Neuronal stem cell (in vitro differentiated cells): ENCODE results near the gene CCDC197.

ENCODE experiments used
- DNase-seq: peaks from one replicate; pipeline ENCODE4 v3.0.0-alpha.2; 2013; ENCODE audit warnings: low spot score
- H2AFZ ChIP-seq: one replicate; pipeline ENCODE4 v1.6.1; 2013; ENCODE audit warnings: mild to moderate bottlenecking, low read length, inconsistent platforms
- H2AK5ac ChIP-seq: 2 replicates; pipeline ENCODE4 v1.6.1; 2013; ENCODE audit warnings: low read depth, mild to moderate bottlenecking, inconsistent platforms, low read length, moderate library complexity, mixed read lengths
- H2BK120ac ChIP-seq: 2 replicates; pipeline ENCODE4 v1.6.1; 2013; ENCODE audit warnings: low read depth, mild to moderate bottlenecking, inconsistent platforms, low read length, moderate library complexity, mixed read lengths
- H2BK12ac ChIP-seq: one replicate; pipeline ENCODE4 v1.6.1; 2013; ENCODE audit warnings: low read length, inconsistent platforms
- H2BK15ac ChIP-seq: 2 replicates; pipeline ENCODE4 v1.6.1; 2013; ENCODE audit warnings: mild to moderate bottlenecking, low read length, inconsistent platforms, mixed read lengths
- H2BK5ac ChIP-seq: one replicate; pipeline ENCODE4 v1.6.1; 2013; ENCODE audit warnings: inconsistent platforms, mild to moderate bottlenecking, low read length, moderate library complexity
- H3K14ac ChIP-seq: one replicate; pipeline ENCODE4 v1.6.1; 2013; ENCODE audit warnings: low read length, inconsistent platforms
- H3K18ac ChIP-seq: 2 replicates; pipeline ENCODE4 v1.6.1; 2013; ENCODE audit warnings: low read length, inconsistent platforms
- H3K23ac ChIP-seq: 2 replicates; pipeline ENCODE4 v1.6.1; 2013; ENCODE audit warnings: low read depth, mild to moderate bottlenecking, mixed read lengths, low read length, inconsistent platforms; ENCODE audit not compliant: poor library complexity
- H3K27ac ChIP-seq: replicated peaks from 3 replicates; pipeline ENCODE4 v1.5.1; 2013; ENCODE audit warnings: low read length, inconsistent platforms
- H3K27me3 ChIP-seq, 3 experiments: 2 replicates each; pipeline ENCODE4 v1.6.1; 2013; ENCODE audit warnings: low read length in 3 of 3, mild to moderate bottlenecking in 2 of 3, inconsistent platforms in 1 of 3, low read depth in 1 of 3, mixed read lengths in 1 of 3, moderate library complexity in 1 of 3; ENCODE audit not compliant: control insufficient read depth in 3 of 3, insufficient read depth in 3 of 3
- H3K36me3 ChIP-seq, 2 donors: replicated peaks in 1 of 2; 2 replicates each; pipeline ENCODE4 v1.6.1; 2013; ENCODE audit warnings: low read length in 2 of 2; ENCODE audit not compliant: control insufficient read depth in 2 of 2, insufficient read depth in 2 of 2
- H3K4ac ChIP-seq: 2 replicates; pipeline ENCODE4 v1.6.1; 2013; ENCODE audit warnings: inconsistent platforms, mild to moderate bottlenecking, low read length, moderate library complexity
- H3K4me1 ChIP-seq, 2 donors: 1 replicate in 1 of 2; 2 replicates in 1 of 2; pipeline ENCODE4 v1.6.1; 2013; ENCODE audit warnings: low read length in 2 of 2, low read depth in 1 of 2; ENCODE audit not compliant: control insufficient read depth in 2 of 2, insufficient read depth in 1 of 2
- H3K4me2 ChIP-seq: one replicate; pipeline ENCODE4 v1.6.1; 2013; ENCODE audit warnings: mild to moderate bottlenecking, low read length, inconsistent platforms; ENCODE audit not compliant: insufficient read depth, poor library complexity, severe bottlenecking
- H3K4me3 ChIP-seq, 2 donors: 2 replicates each; pipeline ENCODE4 v1.5.1; 2013; ENCODE audit warnings: low read length in 2 of 2, mild to moderate bottlenecking in 2 of 2, inconsistent platforms in 1 of 2, moderate library complexity in 1 of 2
- H3K79me1 ChIP-seq: one replicate; pipeline ENCODE4 v1.6.1; 2013; ENCODE audit warnings: low read depth, mild to moderate bottlenecking, inconsistent platforms, low read length, moderate library complexity
- H3K9ac ChIP-seq: one replicate; pipeline ENCODE4 v1.6.1; 2013; ENCODE audit warnings: mild to moderate bottlenecking, low read depth, low read length, inconsistent platforms; ENCODE audit not compliant: poor library complexity
- H3K9me3 ChIP-seq, 2 donors: replicated peaks in 1 of 2; 2 replicates each; pipeline versions ENCODE3 to v1.6.1; 2013; ENCODE audit warnings: low read length in 2 of 2, mild to moderate bottlenecking in 2 of 2, inconsistent platforms in 1 of 2, low read depth in 1 of 2, mixed read lengths in 1 of 2, moderate library complexity in 1 of 2; ENCODE audit not compliant: control insufficient read depth in 2 of 2, insufficient read depth in 1 of 2
- H4K8ac ChIP-seq: one replicate; pipeline ENCODE4 v1.6.1; 2013; ENCODE audit warnings: low read depth, mild to moderate bottlenecking, inconsistent platforms, low read length, moderate library complexity
- H4K91ac ChIP-seq: one replicate; pipeline ENCODE4 v1.6.1; 2013; ENCODE audit warnings: low read length, low read depth, mild to moderate bottlenecking, inconsistent platforms; ENCODE audit not compliant: poor library complexity
- WGBS, 2 donors: extraction: QIAGEN DNeasy Blood & Tissue Kit; methylation state at CpG; one replicate each; pipeline ENCODE4 v1.1.7; 2013; ENCODE audit warnings: missing lambda C conversion rate in 2 of 2, mixed read lengths in 1 of 2; ENCODE audit not compliant: insufficient read length in 2 of 2, insufficient replicate concordance in 1 of 2; ENCODE audit errors: extremely low coverage in 2 of 2; 5-methylcytosine and 5-hydroxymethylcytosine counted together

CCDC197 gene

GRCh38 chr14:94050231-94050880 is 53.3 kb downstream of the CCDC197 start:
- no peaks in the 10 kb centered on the region for H3K4me1 ChIP-seq
- no peak overlapping the region for H3K4me2 ChIP-seq
- H2BK15ac ChIP-seq, result no peak overlapping the region
- no CpG with 5 or more reads among the region's 6 CpGs for WGBS, 2 donors
- peaks cover 54 to 98% of the 10 kb centered on the region in 2 donors for H3K36me3 ChIP-seq
- H4K91ac ChIP-seq, result no peak overlapping the region
- no peak overlapping the region for H4K8ac ChIP-seq
- H3K23ac ChIP-seq, result no peak overlapping the region
- H2AFZ ChIP-seq, result no peak overlapping the region
- no peak overlapping the region for H3K4me3 ChIP-seq
- no peak overlapping the region for H3K18ac ChIP-seq
- peaks cover 2% of the 10 kb centered on the region for H3K79me1 ChIP-seq
- no peak overlapping the region for H2AK5ac ChIP-seq
- no peak for DNase-seq
- H2BK12ac ChIP-seq, result no peak overlapping the region
- no peak overlapping the region for H2BK5ac ChIP-seq
- no peaks in the 10 kb centered on the region for H3K9me3 ChIP-seq
- H2BK120ac ChIP-seq, result no peak overlapping the region
- H3K9ac ChIP-seq, result no peak overlapping the region
- H3K4ac ChIP-seq, result no peak overlapping the region
- H3K27ac ChIP-seq, result no peak overlapping the region
- H3K27me3 ChIP-seq, result no peaks in the 10 kb centered on the region
- no peak overlapping the region for H3K14ac ChIP-seq

- Histone ChIP-seq H2BK5ac (no peak overlapping the region), H2BK12ac (no peak overlapping the region), H3K23ac (no peak overlapping the region), H2BK15ac (no peak overlapping the region), H2BK120ac (no peak overlapping the region), H3K27ac (no peak overlapping the region), H2AK5ac (no peak overlapping the region), H3K9me3 (no peaks in the 10 kb centered on the region), H3K9ac (no peak overlapping the region), H3K4me3 (no peak overlapping the region), H4K8ac (no peak overlapping the region), H3K4ac (no peak overlapping the region), H3K79me1 (peaks cover 2% of the 10 kb centered on the region), H3K18ac (no peak overlapping the region), H3K36me3 (peaks cover 51 to 98% of the 10 kb centered on the region in 2 donors), H3K14ac (no peak overlapping the region), H2AFZ (no peak overlapping the region), H3K4me2 (no peak overlapping the region), H3K4me1 (no peaks in the 10 kb centered on the region), H3K27me3 (no peaks in the 10 kb centered on the region), H4K91ac (no peak overlapping the region)
- DNase-seq, result no peak
- no CpG with 5 or more reads among the region's 9 CpGs for WGBS, 2 donors
These were observed 54.0 kb downstream of the CCDC197 start for GRCh38 chr14:94051115-94051514.

- no peak overlapping the region for H3K9ac ChIP-seq
- no peak overlapping the region for H4K91ac ChIP-seq
- H3K4me3 ChIP-seq, result no peak overlapping the region
- DNase-seq, result no peak
- no peak overlapping the region for H3K18ac ChIP-seq
- H3K79me1 ChIP-seq, result peaks cover 2% of the 10 kb centered on the region
- no peak overlapping the region for H3K4me2 ChIP-seq
- no peaks in the 10 kb centered on the region for H3K9me3 ChIP-seq
- no peak overlapping the region for H3K27ac ChIP-seq
- no CpG with 5 or more reads among the region's 3 CpGs for WGBS, 2 donors
- peak overlapping the region; percentile 12 for H3K14ac ChIP-seq
- H2BK12ac ChIP-seq, result no peak overlapping the region
- no peaks in the 10 kb centered on the region for H3K27me3 ChIP-seq
- H3K4ac ChIP-seq, result no peak overlapping the region
- H2BK15ac ChIP-seq, result no peak overlapping the region
- H3K36me3 ChIP-seq, result peaks cover 51 to 98% of the 10 kb centered on the region in 2 donors
- H4K8ac ChIP-seq, result no peak overlapping the region
- no peak overlapping the region for H2BK120ac ChIP-seq
- no peak overlapping the region for H3K23ac ChIP-seq
- H2BK5ac ChIP-seq, result no peak overlapping the region
- H2AK5ac ChIP-seq, result no peak overlapping the region
- H2AFZ ChIP-seq, result no peak overlapping the region
- no peaks in the 10 kb centered on the region for H3K4me1 ChIP-seq
These were observed 54.7 kb downstream of the CCDC197 start for GRCh38 chr14:94051779-94052178.

GRCh38 chr14:94052199-94052598 is 55.1 kb downstream of the CCDC197 start:
- no peak overlapping the region for H2BK120ac ChIP-seq
- no peak overlapping the region for H2AK5ac ChIP-seq
- H3K36me3 ChIP-seq, result peaks cover 47 to 98% of the 10 kb centered on the region in 2 donors
- no peak overlapping the region for H3K23ac ChIP-seq
- H2BK5ac ChIP-seq, result no peak overlapping the region
- peaks cover 2% of the 10 kb centered on the region for H3K79me1 ChIP-seq
- no peak overlapping the region for H3K4me3 ChIP-seq
- DNase-seq, result no peak
- H2AFZ ChIP-seq, result no peak overlapping the region
- H4K8ac ChIP-seq, result no peak overlapping the region
- no peak overlapping the region for H3K18ac ChIP-seq
- H2BK12ac ChIP-seq, result no peak overlapping the region
- no peak overlapping the region for H3K27ac ChIP-seq
- no peaks in the 10 kb centered on the region for H3K4me1 ChIP-seq
- no peaks in the 10 kb centered on the region for H3K9me3 ChIP-seq
- no peaks in the 10 kb centered on the region for H3K27me3 ChIP-seq
- H2BK15ac ChIP-seq, result no peak overlapping the region
- no peak overlapping the region for H3K4ac ChIP-seq
- no peak overlapping the region for H4K91ac ChIP-seq
- H3K4me2 ChIP-seq, result no peak overlapping the region
- no CpG with 5 or more reads among the region's 1 CpG for WGBS, 2 donors
- H3K14ac ChIP-seq, result no peak overlapping the region
- H3K9ac ChIP-seq, result no peak overlapping the region
